ENCODE data around the gene RNF182. TPM values are rescaled to one million over a fixed set of nuclear protein-coding genes. Genes with fewer than 3 reads are reported as not detected.

The RNF182 gene
- total RNA-seq, result 1.4 TPM

GRCh38 chr6:13924949-13925881, at the start of gene RNF182:
Gene RNF182, plus strand, starts transcription at chr6:13924952. Its CDS starts 52,168 bp downstream, at chr6:13977120.

Other genes with a start within 250 kb of the RNF182 start
- gene RANBP9, start 213.1 kb upstream of the RNF182 start, total RNA-seq, result 36.5 TPM
- gene MCUR1, start 110.4 kb upstream of the RNF182 start, total RNA-seq, result 18.6 TPM
- 15.7 TPM for gene CD83, start 192.8 kb downstream of the RNF182 start, total RNA-seq

Data from metanephros (tissue), 1 donor.